ENCODE results near the gene IDI2.

- no peak for TF ChIP-seq CTCF (conservative IDR thresholded peaks at IDR 0.05)
- TF ChIP-seq ZFX (IDR thresholded peaks at IDR 0.05) = no peak
These were observed 31.5 kb upstream of the IDI2 start for GRCh38 chr10:1057106-1057657.

Measured in C4-2B (cell line).